Sigmoid colon (tissue), 4 donors: ENCODE results near the gene ABLIM1.

ENCODE experiments used
- POLR2A ChIP-seq, 2 donors: fragments of 450-650 bp; IDR thresholded peaks; one replicate each; pipeline ENCODE4 v1.6.1; 2016; ENCODE audit warnings: antibody characterized with exemption in 2 of 2, mild to moderate bottlenecking in 2 of 2, moderate library complexity in 2 of 2
- POLR2AphosphoS5 ChIP-seq, 4 donors: sonication (generic); formaldehyde crosslinking; IDR thresholded peaks; one replicate each; pipeline ENCODE4 v1.6.1; 2017; ENCODE audit warnings: antibody characterized with exemption in 4 of 4
- TF ChIP-seq, protein P1 (sequence below), 4 experiments: fragments of 450-650 bp in 3 of 4; fragments of 200-600 bp in 1 of 4; IDR thresholded peaks; one replicate each; pipeline ENCODE4 v1.5.1; 2016 to 2019; ENCODE audit warnings: antibody characterized with exemption in 4 of 4, mild to moderate bottlenecking in 3 of 4, moderate library complexity in 2 of 4

DNA sequence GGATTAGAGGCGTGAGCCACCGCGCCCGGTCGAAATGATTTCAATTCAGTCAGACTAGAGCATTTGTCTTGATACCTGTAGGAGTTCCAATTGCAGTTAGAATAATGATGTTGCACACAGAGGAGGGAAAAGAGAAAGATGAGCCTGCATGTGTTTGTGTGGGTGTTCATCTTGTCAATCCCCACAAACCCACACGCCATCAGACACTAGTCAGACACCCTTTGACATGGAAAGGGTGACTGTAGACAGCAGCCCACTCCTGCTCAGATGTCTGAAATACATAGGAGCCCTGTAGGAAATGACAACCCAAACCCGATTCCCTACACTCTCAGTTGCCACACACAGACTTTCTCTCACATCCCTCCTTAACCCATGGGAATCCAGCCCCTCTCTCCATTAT lies 92.0 kb downstream of the ABLIM1 start:
- TF ChIP-seq POLR2A (IDR thresholded peaks at IDR 0.05) (no peak), POLR2AphosphoS5 (IDR thresholded peaks at IDR 0.05) (no peak)
- TF ChIP-seq, protein P1, sequence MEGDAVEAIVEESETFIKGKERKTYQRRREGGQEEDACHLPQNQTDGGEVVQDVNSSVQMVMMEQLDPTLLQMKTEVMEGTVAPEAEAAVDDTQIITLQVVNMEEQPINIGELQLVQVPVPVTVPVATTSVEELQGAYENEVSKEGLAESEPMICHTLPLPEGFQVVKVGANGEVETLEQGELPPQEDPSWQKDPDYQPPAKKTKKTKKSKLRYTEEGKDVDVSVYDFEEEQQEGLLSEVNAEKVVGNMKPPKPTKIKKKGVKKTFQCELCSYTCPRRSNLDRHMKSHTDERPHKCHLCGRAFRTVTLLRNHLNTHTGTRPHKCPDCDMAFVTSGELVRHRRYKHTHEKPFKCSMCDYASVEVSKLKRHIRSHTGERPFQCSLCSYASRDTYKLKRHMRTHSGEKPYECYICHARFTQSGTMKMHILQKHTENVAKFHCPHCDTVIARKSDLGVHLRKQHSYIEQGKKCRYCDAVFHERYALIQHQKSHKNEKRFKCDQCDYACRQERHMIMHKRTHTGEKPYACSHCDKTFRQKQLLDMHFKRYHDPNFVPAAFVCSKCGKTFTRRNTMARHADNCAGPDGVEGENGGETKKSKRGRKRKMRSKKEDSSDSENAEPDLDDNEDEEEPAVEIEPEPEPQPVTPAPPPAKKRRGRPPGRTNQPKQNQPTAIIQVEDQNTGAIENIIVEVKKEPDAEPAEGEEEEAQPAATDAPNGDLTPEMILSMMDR (IDR thresholded peaks at IDR 0.05), result no peak
